H1 (cell line): ENCODE data around the gene PPP2R3A. TPM values are rescaled to one million over a fixed set of nuclear protein-coding genes. Genes with fewer than 3 reads are reported as not detected.

Experiments used
- CTCF ChIA-PET: fragments of 300-600 bp; sonication (Branson Sonifier 250); formaldehyde crosslinking; loops from one replicate; lab custom pipeline; 2021; ENCODE audit not compliant: partially characterized antibody; lab: Charles Lee
- POLR2A ChIA-PET: fragments of 300-600 bp; sonication (Branson Sonifier 250); formaldehyde crosslinking; loops from one replicate; lab custom pipeline; 2021; ENCODE audit warnings: inconsistent platforms; ENCODE audit not compliant: partially characterized antibody; lab: Charles Lee
- DNase-seq, 2 experiments: peaks; one replicate each; pipeline versions ENCODE4 v3.0.0 to v3.0.0-alpha.2; 2010 to 2022; ENCODE audit warnings: low spot score in 2 of 2, low read depth in 1 of 2, mixed read lengths in 1 of 2
- FAIRE-seq: peaks from 2 replicates; lab custom pipeline; 2011; peaks lifted over from hg19 to GRCh38; lab: Jason Lieb, UNC
- H2AFZ ChIP-seq: 2 replicates; pipeline ENCODE4 v1.8.1; 2012; ENCODE audit warnings: low read length, inconsistent platforms
- H2AK5ac ChIP-seq: 2 replicates; pipeline ENCODE4 v1.6.1; 2013; ENCODE audit warnings: low read depth, low read length
- H2BK120ac ChIP-seq: replicated peaks from 2 replicates; pipeline ENCODE3; 2013; ENCODE audit warnings: low read depth, low read length, inconsistent platforms
- H2BK12ac ChIP-seq: 2 replicates; pipeline ENCODE4 v1.6.1; 2013; ENCODE audit warnings: low read depth, low read length
- H2BK15ac ChIP-seq: 2 replicates; pipeline ENCODE4 v1.6.1; 2013; ENCODE audit warnings: low read length
- H2BK20ac ChIP-seq: 2 replicates; pipeline ENCODE4 v1.6.1; 2013; ENCODE audit warnings: low read length
- H2BK5ac ChIP-seq: 2 replicates; pipeline ENCODE4 v1.6.1; 2013; ENCODE audit warnings: low read depth, low read length
- H3K14ac ChIP-seq: 2 replicates; pipeline ENCODE4 v1.6.1; 2013; ENCODE audit warnings: inconsistent platforms; ENCODE audit not compliant: insufficient read length
- H3K18ac ChIP-seq: 2 replicates; pipeline ENCODE4 v1.6.1; 2013; ENCODE audit warnings: low read length; ENCODE audit errors: extremely low read depth
- H3K23ac ChIP-seq: 2 replicates; pipeline ENCODE4 v1.6.1; 2013; ENCODE audit warnings: inconsistent platforms; ENCODE audit not compliant: insufficient read length
- H3K23me2 ChIP-seq: 2 replicates; pipeline ENCODE4 v1.6.1; 2013; ENCODE audit warnings: low read depth, low read length
- H3K27ac ChIP-seq: 2 replicates; pipeline ENCODE4 v1.6.1; 2011; ENCODE audit warnings: low read depth, low read length, inconsistent platforms
- H3K27me3 ChIP-seq, 4 experiments: replicated peaks in 1 of 4; 1 replicate in 1 of 4; 2 replicates in 3 of 4; pipeline versions ENCODE4 v1.6.1 to v1.8.1; 2011 to 2013; ENCODE audit warnings: low read length in 3 of 4, mild to moderate bottlenecking in 3 of 4, inconsistent platforms in 2 of 4, mixed read lengths in 2 of 4, moderate library complexity in 1 of 4; ENCODE audit not compliant: control insufficient read depth in 3 of 4, insufficient read depth in 3 of 4; ENCODE audit errors: extremely low read depth in 1 of 4
- H3K36me3 ChIP-seq, 4 experiments: 2 replicates each; pipeline versions ENCODE4 v1.6.1 to v1.8.1; 2011 to 2013; ENCODE audit warnings: mild to moderate bottlenecking in 4 of 4, low read length in 3 of 4, moderate library complexity in 2 of 4, control low read depth in 1 of 4, inconsistent platforms in 1 of 4; ENCODE audit not compliant: insufficient read depth in 4 of 4, control insufficient read depth in 2 of 4
- H3K4ac ChIP-seq: replicated peaks from 2 replicates; pipeline ENCODE3; 2013; ENCODE audit warnings: low read length, low read depth, mixed read lengths, inconsistent platforms; ENCODE audit not compliant: insufficient read length
- H3K4me1 ChIP-seq, 4 experiments: replicated peaks in 1 of 4; 1 replicate in 1 of 4; 2 replicates in 3 of 4; pipeline versions ENCODE4 v1.6.1 to v1.8.1; 2011 to 2013; ENCODE audit warnings: low read length in 3 of 4, inconsistent platforms in 2 of 4, mixed read lengths in 1 of 4; ENCODE audit not compliant: insufficient read depth in 4 of 4, control insufficient read depth in 3 of 4
- H3K4me2 ChIP-seq, 2 experiments: 2 replicates each; pipeline versions ENCODE4 v1.6.1 to v1.8.1; 2011 to 2013; ENCODE audit warnings: low read depth in 2 of 2, low read length in 2 of 2, control low read depth in 1 of 2, inconsistent platforms in 1 of 2, mild to moderate bottlenecking in 1 of 2; ENCODE audit not compliant: insufficient read depth in 1 of 2
- H3K4me3 ChIP-seq, 4 experiments: fragments of 200-600, 300-600 bp in 1 of 4; sonication (generic), shearing (Covaris generic), sonication (Bioruptor Twin) in 1 of 4; 2 replicates each; pipeline versions ENCODE4 v1.5.1 to v1.8.1; 2011 to 2016; ENCODE audit warnings: low read length in 4 of 4, low read depth in 3 of 4, control low read depth in 2 of 4, inconsistent platforms in 2 of 4, mild to moderate bottlenecking in 2 of 4, mixed read lengths in 1 of 4, moderate library complexity in 1 of 4; ENCODE audit not compliant: insufficient read depth in 2 of 4; ENCODE audit errors: extremely low read depth in 1 of 4
- H3K56ac ChIP-seq: replicated peaks from 2 replicates; pipeline ENCODE3; 2013; ENCODE audit warnings: low read depth, mild to moderate bottlenecking, mixed read lengths, low read length, inconsistent platforms; ENCODE audit not compliant: insufficient read length
- H3K79me1 ChIP-seq: 2 replicates; pipeline ENCODE4 v1.6.1; 2013; ENCODE audit warnings: low read depth, low read length, control low read depth
- H3K79me2 ChIP-seq, 2 experiments: 2 replicates each; pipeline versions ENCODE4 v1.6.1 to v1.8.1; 2012 to 2013; ENCODE audit warnings: low read length in 2 of 2, mild to moderate bottlenecking in 2 of 2, inconsistent platforms in 1 of 2; ENCODE audit not compliant: insufficient read depth in 2 of 2, control insufficient read depth in 1 of 2
- H3K9ac ChIP-seq, 4 experiments: replicated peaks in 1 of 4; 1 replicate in 1 of 4; 2 replicates in 3 of 4; pipeline versions ENCODE4 v1.6.1 to v1.8.1; 2011 to 2013; ENCODE audit warnings: low read depth in 3 of 4, low read length in 3 of 4, control low read depth in 2 of 4, mild to moderate bottlenecking in 2 of 4, moderate library complexity in 2 of 4, inconsistent platforms in 1 of 4; ENCODE audit errors: extremely low read depth in 1 of 4
- H3K9me3 ChIP-seq, 2 experiments: 2 replicates each; pipeline versions ENCODE4 v1.6.1 to v1.8.1; 2012 to 2013; ENCODE audit warnings: mild to moderate bottlenecking in 2 of 2, moderate library complexity in 2 of 2, control low read depth in 1 of 2, inconsistent platforms in 1 of 2, low read depth in 1 of 2, low read length in 1 of 2, mixed read lengths in 1 of 2; ENCODE audit not compliant: insufficient read depth in 2 of 2
- H4K20me1 ChIP-seq, 2 experiments: replicated peaks in 1 of 2; 2 replicates each; pipeline versions ENCODE3 to v1.8.1; 2011 to 2013; ENCODE audit warnings: inconsistent platforms in 2 of 2, low read length in 2 of 2, mild to moderate bottlenecking in 1 of 2; ENCODE audit not compliant: insufficient read depth in 2 of 2, control insufficient read depth in 1 of 2
- H4K5ac ChIP-seq: 2 replicates; pipeline ENCODE4 v1.6.1; 2013; ENCODE audit warnings: low read length, low read depth, mixed read lengths, inconsistent platforms; ENCODE audit not compliant: insufficient read length
- H4K8ac ChIP-seq: 2 replicates; pipeline ENCODE4 v1.8.0; 2013; ENCODE audit warnings: mild to moderate bottlenecking, moderate library complexity, low read length, inconsistent platforms; ENCODE audit not compliant: insufficient read depth; ENCODE audit errors: extremely low read depth
- H4K91ac ChIP-seq: replicated peaks from 2 replicates; pipeline ENCODE3; 2013; ENCODE audit warnings: low read length, mixed read lengths, inconsistent platforms; ENCODE audit not compliant: insufficient read length
- CHD2 ChIP-seq: IDR thresholded peaks from 2 replicates; pipeline ENCODE4 v1.6.1; 2012; ENCODE audit warnings: low read length, improper control_type of control experiment
- CREB1 ChIP-seq: IDR thresholded peaks from 2 replicates; pipeline ENCODE4 v1.6.1; 2012; ENCODE audit warnings: inconsistent platforms
- EGR1 ChIP-seq: IDR thresholded peaks from 2 replicates; pipeline ENCODE4 v1.6.1; 2011; ENCODE audit warnings: low read depth, low read length, borderline replicate concordance
- JUND ChIP-seq: IDR thresholded peaks from 2 replicates; pipeline ENCODE4 v1.6.1; 2011; ENCODE audit warnings: mild to moderate bottlenecking, improper control_type of control experiment, low read length
- KDM1A ChIP-seq: fragments of 200-600, 300-600 bp; sonication (generic); IDR thresholded peaks from 2 replicates; pipeline ENCODE4 v1.7.1; 2016; ENCODE audit warnings: mild to moderate bottlenecking, low read length, borderline replicate concordance
- NRF1 ChIP-seq: IDR thresholded peaks from 2 replicates; pipeline ENCODE4 v1.6.1; 2011; ENCODE audit warnings: mild to moderate bottlenecking, low read depth, low read length, improper control_type of control experiment
- RAD21 ChIP-seq, 2 experiments: IDR thresholded peaks in 1 of 2; conservative IDR thresholded peaks in 1 of 2; 2 replicates each; pipeline ENCODE4 v1.6.1; 2011; ENCODE audit warnings: low read depth in 2 of 2, low read length in 2 of 2, improper control_type of control experiment in 1 of 2, inconsistent platforms in 1 of 2, mild to moderate bottlenecking in 1 of 2, moderate library complexity in 1 of 2
- SIN3A ChIP-seq, 2 experiments: IDR thresholded peaks in 1 of 2; conservative IDR thresholded peaks in 1 of 2; 2 replicates each; pipeline ENCODE4 v1.6.1; 2011 to 2012; ENCODE audit warnings: low read length in 2 of 2, improper control_type of control experiment in 1 of 2, low read depth in 1 of 2, mild to moderate bottlenecking in 1 of 2
- SUZ12 ChIP-seq: fragments of 200-600 bp; sonication (generic); IDR thresholded peaks from 2 replicates; pipeline ENCODE4 v1.6.1; 2012; ENCODE audit warnings: mild to moderate bottlenecking, inconsistent platforms, low read length, moderate library complexity, mixed read lengths
- TCF12 ChIP-seq: IDR thresholded peaks from 2 replicates; pipeline ENCODE4 v1.6.1; 2011; ENCODE audit warnings: low read depth, mild to moderate bottlenecking, low read length
- YY1 ChIP-seq: IDR thresholded peaks from 2 replicates; pipeline ENCODE4 v1.6.1; 2011; ENCODE audit warnings: low read depth, mild to moderate bottlenecking, low read length
- ZNF274 ChIP-seq: IDR thresholded peaks from 2 replicates; pipeline ENCODE4 v1.7.0; 2012; ENCODE audit warnings: low read length, borderline replicate concordance; ENCODE audit errors: extremely low read depth
- WGBS, 2 experiments: shearing (Covaris generic) in 1 of 2; methylation state at CpG; one replicate each; pipeline versions ENCODE4 v1.1.6 to v1.1.7; 2013 to 2015; ENCODE audit warnings: low lambda C conversion rate in 2 of 2, mixed read lengths in 2 of 2, inconsistent platforms in 1 of 2, low coverage in 1 of 2, missing lambda C conversion rate in 1 of 2; ENCODE audit not compliant: insufficient replicate concordance in 2 of 2, insufficient coverage in 1 of 2, insufficient read length in 1 of 2; ENCODE audit errors: extremely low coverage in 1 of 2, missing lambda C conversion rate in 1 of 2; 5-methylcytosine and 5-hydroxymethylcytosine counted together
- polyA plus RNA-seq, 7 experiments: library from polyadenylated mRNA; depleted of rRNA in 3 of 7; stranded (reverse) in 5 of 7; unstranded in 2 of 7; fragments of >200 nt in 5 of 7; fragments of 200-250 nt in 2 of 7; gene quantifications; 1 replicate in 5 of 7; 2 replicates in 1 of 7; 4 replicates in 1 of 7; pipeline versions ENCODE4 v1.2.1 to v1.2.3, GENCODE V29; 2011 to 2013; ENCODE audit warnings: missing spikeins in 2 of 7, mixed read lengths in 2 of 7
- total RNA-seq: library from RNA; stranded (reverse); fragmentation: NEBNext Ultra II Directional; extraction: Animal tissue kit (Norgen Biotek cat#: 25700); gene quantifications from 2 replicates; pipeline ENCODE4 v1.2.1, GENCODE V29; 2021

The PPP2R3A gene
- total and polyA plus RNA-seq, 2 of the 8 experiments (the other 6 are each of a cell fraction or from before 2014, with no cell fraction given), result 4.1 to 15.2 TPM

GRCh38 chr3:136192831-136193230 is 227.3 kb downstream of the PPP2R3A start:
- no peak overlapping the region for H3K9ac ChIP-seq
- POLR2A ChIA-PET, result interaction anchor here (0.6 to 6.6 kb wide), 3 partner anchors 10 to 23 kb away, joined by 3 to 86 read pairs (median 3); no protein-coding TSS in a partner anchor
- no peak for FAIRE-seq

More at GRCh38 chr3:136192831-136193230, 227.3 kb downstream of the PPP2R3A start:
- H2AFZ ChIP-seq, result no peak overlapping the region
- no peak overlapping the region for H3K14ac ChIP-seq
- H2BK15ac ChIP-seq, result no peak overlapping the region
- no peak overlapping the region for H4K91ac ChIP-seq
- H4K5ac ChIP-seq, result no peak overlapping the region
- H3K79me2 ChIP-seq, result peaks cover 51 to 74% of the 10 kb centered on the region in 2 experiments
- H3K36me3 ChIP-seq, result no peaks in the 10 kb centered on the region
- TF ChIP-seq ZNF274 (no peak), EGR1 (no peak), TCF12 (no peak), YY1 (no peak), JUND (no peak), CHD2 (no peak), SIN3A (conservative IDR thresholded peaks at IDR 0.05 in 1 of 2, IDR thresholded peaks at IDR 0.05 in 1 of 2; ENCODE audit: low read depth in 1 of 2, low read length in 2 of 2) (no peak), SUZ12 (no peak), NRF1 (no peak), RAD21 (IDR thresholded peaks at IDR 0.05 in 1 of 2, conservative IDR thresholded peaks at IDR 0.05 in 1 of 2; ENCODE audit: low read depth in 2 of 2, low read length in 2 of 2) (no peak), CREB1 (no peak), KDM1A (no peak)
- TF ChIP-seq, all 59 proteins: peak for 0
- H3K4me3 ChIP-seq, result peak overlapping the region in 2 of 4 experiments; percentile 93 to 95; a peak in 3 of 8 replicates
- H3K23ac ChIP-seq, result no peak overlapping the region
- CTCF ChIA-PET, result no interaction called here
- H3K18ac ChIP-seq, result no peak overlapping the region
- H3K27me3 ChIP-seq, result no peaks in the 10 kb centered on the region
- H3K4ac ChIP-seq, result no peak overlapping the region
- no peak for DNase-seq
- no peak overlapping the region for H2AK5ac ChIP-seq
- H3K56ac ChIP-seq, result no peak overlapping the region
- WGBS, 2 experiments, result 85% methylated on average over 2 of the region's 2 CpGs; no CpG with 5 or more reads in 1 of the 2 experiments
- H3K9me3 ChIP-seq, result no peaks in the 10 kb centered on the region
- no peak overlapping the region for H3K27ac ChIP-seq
- H4K20me1 ChIP-seq, result peaks cover 29 to 32% of the 10 kb centered on the region in 2 experiments
- peaks cover 8% of the 10 kb centered on the region; the same call in 1 of the 2 replicates for H3K79me1 ChIP-seq
- H3K4me2 ChIP-seq, result peak overlapping the region; percentile 89 to 95
- H3K23me2 ChIP-seq, result peaks cover 10% of the 10 kb centered on the region; the same call in 1 of the 2 replicates
- H2BK12ac ChIP-seq, result no peak overlapping the region
- H2BK5ac ChIP-seq, result no peak overlapping the region
- no peak overlapping the region for H2BK120ac ChIP-seq
- H4K8ac ChIP-seq, result no peak overlapping the region
- no peak overlapping the region for H2BK20ac ChIP-seq
- H3K4me1 ChIP-seq, result peaks cover 0 to 14% (median 4%) of the 10 kb centered on the region in 4 experiments; a peak in 3 of 7 replicates
